Upper lobe of left lung (tissue), 4 donors: ENCODE data around the gene METTL4.

Experiments
- CTCF ChIP-seq, 6 experiments: fragments of 450-650 bp in 4 of 6; fragments of 200-600 bp in 2 of 6; sonication (generic) in 2 of 6; IDR thresholded peaks; one replicate each; pipeline ENCODE4 v1.5.1; 2016 to 2019; ENCODE audit warnings: antibody characterized with exemption in 6 of 6
- EP300 ChIP-seq, 4 donors: sonication (generic); formaldehyde crosslinking; IDR thresholded peaks; one replicate each; pipeline ENCODE4 v1.5.1; 2017; ENCODE audit warnings: antibody characterized with exemption in 4 of 4, control low read depth in 2 of 4
- POLR2A ChIP-seq, 4 donors: fragments of 450-650 bp; IDR thresholded peaks; one replicate each; pipeline ENCODE4 v1.5.1; 2016 to 2017; ENCODE audit warnings: antibody characterized with exemption in 4 of 4, mild to moderate bottlenecking in 2 of 4
- POLR2AphosphoS5 ChIP-seq, 2 donors: sonication (generic); formaldehyde crosslinking; IDR thresholded peaks; one replicate each; pipeline ENCODE4 v1.5.1; 2017; ENCODE audit warnings: antibody characterized with exemption in 2 of 2

GRCh38 chr18:2502394-2502793 is 68.9 kb downstream of the METTL4 start:
- TF ChIP-seq CTCF (IDR thresholded peaks at IDR 0.05) = no peak
- TF ChIP-seq POLR2A (IDR thresholded peaks at IDR 0.05) = no peak
- TF ChIP-seq POLR2AphosphoS5 (IDR thresholded peaks at IDR 0.05) = no peak
- TF ChIP-seq EP300 (IDR thresholded peaks at IDR 0.05) = no peak
